Measurements from ENCODE around the gene PCDHA2. TPM values are rescaled to one million over a fixed set of nuclear protein-coding genes. Genes with fewer than 3 reads are reported as not detected.

Gene PCDHA2
- total RNA-seq, 2 experiments from 2014 or later = not detected

- H3K36me3 Mint-ChIP-seq (ENCODE audit: low read depth) = peaks cover 8% of the 10 kb centered on the region
- peaks cover 9% of the 10 kb centered on the region for H3K9me3 Mint-ChIP-seq (ENCODE audit: low read depth)
- no peaks in the 10 kb centered on the region for H3K4me1 Mint-ChIP-seq
- intact Hi-C loops (cut with DNase I, micrococcal nuclease) = loop anchor here in 1 of 2 experiments (5.0 to 10.0 kb wide), 3 partner anchors 39 to 524 kb away; partner anchors contain the start of genes PCDHA3 and PCDHGA5
- no peak within 1 kb of the TSS for H3K27ac Mint-ChIP-seq
- ChIA-PET POLR2A (interaction anchor here (0.6 kb wide), 1 partner anchor 12 kb away, joined by 3 read pairs; no protein-coding TSS in a partner anchor), CTCF (interaction anchor here (0.6 to 1.9 kb wide), 9 partner anchors 10 to 236 kb away, joined by 3 to 9 read pairs (median 3); partner anchors contain the start of genes PCDHA10, PCDHA6 and PCDHAC1)
- peaks cover 22% of the 10 kb centered on the region for H3K27me3 Mint-ChIP-seq
- H3K4me3 Mint-ChIP-seq = no peak within 1 kb of the TSS
- no peak for ATAC-seq
- DNase-seq = peak; percentile 49
Observed at GRCh38 chr5:140840978-140841962, 46.6 kb downstream of the PCDHA2 start, which contains the start of gene PCDHA8. PCDHA8 (plus strand) TSS chr5:140841187; CDS start chr5:140841322, 135 bp downstream.

- H3K4me3 Mint-ChIP-seq = no peak overlapping the region
- peaks cover 19% of the 10 kb centered on the region for H3K9me3 Mint-ChIP-seq (ENCODE audit: low read depth)
- peaks cover 33% of the 10 kb centered on the region for H3K27me3 Mint-ChIP-seq
- H3K36me3 Mint-ChIP-seq (ENCODE audit: low read depth) = peaks cover 12% of the 10 kb centered on the region
- ATAC-seq (no peak), DNase-seq (no peak)
- no peak overlapping the region for H3K27ac Mint-ChIP-seq
- no peaks in the 10 kb centered on the region for H3K4me1 Mint-ChIP-seq
- intact Hi-C loops (cut with DNase I, micrococcal nuclease) = loop anchor here in 1 of 2 experiments (5.0 to 10.0 kb wide), 3 partner anchors 41 to 522 kb away; partner anchors contain the start of genes PCDHA3 and PCDHGA5
- ChIA-PET CTCF (no interaction called here), POLR2A (no interaction called here)
Observed at GRCh38 chr5:140842798-140843733, 48.4 kb downstream of the PCDHA2 start.

Other genes starting within 250 kb of the PCDHA2 start
- 10 to 100 TPM; 15.8 to 17.3 TPM for gene EIF4EBP3, start 247.2 kb upstream of the PCDHA2 start, total RNA-seq
- gene SRA1, start 237.4 kb upstream of the PCDHA2 start, total RNA-seq = 10 to 100 TPM; 33.2 to 47.3 TPM
- 10 to 100 TPM; 12.8 to 19.0 TPM for gene APBB3, start 230.3 kb upstream of the PCDHA2 start, total RNA-seq
- gene SLC35A4, start 230.0 kb upstream of the PCDHA2 start, total RNA-seq = 10 to 100 TPM; 61.8 to 65.4 TPM
- under 1 TPM; 0.26 to 0.43 TPM for gene CD14, start 161.7 kb upstream of the PCDHA2 start, total RNA-seq
- 10 to 100 TPM; 36.5 to 36.6 TPM for gene TMCO6, start 155.4 kb upstream of the PCDHA2 start, total RNA-seq
- 10 to 100 TPM; 48.5 to 62.0 TPM for gene NDUFA2, start 147.2 kb upstream of the PCDHA2 start, total RNA-seq
- gene IK, start 147.0 kb upstream of the PCDHA2 start, total RNA-seq = 100 to 1,000 TPM in 1 of 2 experiments, 10 to 100 TPM in 1; 97.1 to 187 TPM
- gene WDR55, start 129.9 kb upstream of the PCDHA2 start, total RNA-seq = 10 to 100 TPM; 25.9 to 31.7 TPM
- gene DND1, start 121.3 kb upstream of the PCDHA2 start, total RNA-seq = 1 to 10 TPM; 2.1 to 3.0 TPM
- 10 to 100 TPM; 83.3 to 91.0 TPM for gene HARS1, start 103.5 kb upstream of the PCDHA2 start, total RNA-seq
- gene HARS2, start 103.4 kb upstream of the PCDHA2 start, total RNA-seq = 10 to 100 TPM; 20.9 to 28.1 TPM
- gene ZMAT2, start 94.4 kb upstream of the PCDHA2 start, total RNA-seq = 10 to 100 TPM; 49.9 to 55.3 TPM
- gene PCDHA1, start 8.7 kb upstream of the PCDHA2 start, total RNA-seq = not detected
- not detected for gene PCDHA3, start 6.2 kb downstream of the PCDHA2 start, total RNA-seq
- not detected for gene PCDHA4, start 12.2 kb downstream of the PCDHA2 start, total RNA-seq
- gene PCDHA5, start 26.8 kb downstream of the PCDHA2 start, total RNA-seq = not detected
- not detected for gene PCDHA6, start 33.1 kb downstream of the PCDHA2 start, total RNA-seq
- not detected for gene PCDHA7, start 39.4 kb downstream of the PCDHA2 start, total RNA-seq
- not detected for gene PCDHA8, start 46.3 kb downstream of the PCDHA2 start, total RNA-seq
- not detected for gene PCDHA9, start 53.5 kb downstream of the PCDHA2 start, total RNA-seq
- gene PCDHA10, start 61.0 kb downstream of the PCDHA2 start, total RNA-seq = not detected
- gene PCDHA11, start 74.1 kb downstream of the PCDHA2 start, total RNA-seq = not detected
- gene PCDHA12, start 80.5 kb downstream of the PCDHA2 start, total RNA-seq = not detected
- gene PCDHA13, start 87.3 kb downstream of the PCDHA2 start, total RNA-seq = not detected
- not detected for gene PCDHAC1, start 131.4 kb downstream of the PCDHA2 start, total RNA-seq
- not detected for gene PCDHAC2, start 171.6 kb downstream of the PCDHA2 start, total RNA-seq